ENCODE measurements around the gene FRMD1. TPM values are rescaled to one million over a fixed set of nuclear protein-coding genes. Genes with fewer than 3 reads are reported as not detected.

The FRMD1 gene
- total and polyA plus RNA-seq, 8 donors, result 0.02 to 0.15 TPM; not detected in 6

DNA sequence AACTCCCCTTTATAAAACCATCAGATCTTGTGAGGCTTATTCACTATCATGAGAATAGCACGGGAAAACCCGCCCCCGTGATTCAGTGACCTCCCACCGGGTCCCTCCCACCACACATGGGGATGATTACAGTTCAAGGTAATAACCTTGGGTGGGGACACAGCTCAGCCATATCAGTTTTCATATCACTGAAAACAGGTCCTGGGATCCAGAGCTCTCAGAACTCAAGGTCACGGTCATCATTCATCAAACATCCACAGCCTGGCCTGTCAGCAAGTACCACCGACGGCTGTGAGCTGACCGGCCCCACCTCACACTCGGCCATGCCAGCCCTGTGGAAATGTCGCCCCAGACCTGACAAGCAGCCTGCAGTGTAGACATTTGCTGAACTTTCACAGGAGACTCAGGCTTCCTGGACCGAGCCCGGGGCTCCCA is 14.1 kb upstream of the FRMD1 start:
- no peak for FAIRE-seq
- Histone ChIP-seq H3K4me3 (no peak overlapping the region), H3K27ac (no peak overlapping the region), H3K9me3 (no peaks in the 10 kb centered on the region), H3K36me3 (no peaks in the 10 kb centered on the region), H3K4me1 (peaks cover 6 to 9% (median 8%) of the 10 kb centered on the region in 3 donors), H3K27me3 (no peaks in the 10 kb centered on the region)
- 47 to 53% methylated on average over 12 of the region's 12 CpGs for WGBS, 2 donors
- intact Hi-C loops (cut with DNase I), result no loop called here
- TF ChIP-seq, protein P1, sequence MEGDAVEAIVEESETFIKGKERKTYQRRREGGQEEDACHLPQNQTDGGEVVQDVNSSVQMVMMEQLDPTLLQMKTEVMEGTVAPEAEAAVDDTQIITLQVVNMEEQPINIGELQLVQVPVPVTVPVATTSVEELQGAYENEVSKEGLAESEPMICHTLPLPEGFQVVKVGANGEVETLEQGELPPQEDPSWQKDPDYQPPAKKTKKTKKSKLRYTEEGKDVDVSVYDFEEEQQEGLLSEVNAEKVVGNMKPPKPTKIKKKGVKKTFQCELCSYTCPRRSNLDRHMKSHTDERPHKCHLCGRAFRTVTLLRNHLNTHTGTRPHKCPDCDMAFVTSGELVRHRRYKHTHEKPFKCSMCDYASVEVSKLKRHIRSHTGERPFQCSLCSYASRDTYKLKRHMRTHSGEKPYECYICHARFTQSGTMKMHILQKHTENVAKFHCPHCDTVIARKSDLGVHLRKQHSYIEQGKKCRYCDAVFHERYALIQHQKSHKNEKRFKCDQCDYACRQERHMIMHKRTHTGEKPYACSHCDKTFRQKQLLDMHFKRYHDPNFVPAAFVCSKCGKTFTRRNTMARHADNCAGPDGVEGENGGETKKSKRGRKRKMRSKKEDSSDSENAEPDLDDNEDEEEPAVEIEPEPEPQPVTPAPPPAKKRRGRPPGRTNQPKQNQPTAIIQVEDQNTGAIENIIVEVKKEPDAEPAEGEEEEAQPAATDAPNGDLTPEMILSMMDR (IDR thresholded peaks at IDR 0.05), result no peak
- ATAC-seq, result no peak
- peak in 3 of 6 donors; percentile 5 to 53 (median 41) for DNase-seq

DNA sequence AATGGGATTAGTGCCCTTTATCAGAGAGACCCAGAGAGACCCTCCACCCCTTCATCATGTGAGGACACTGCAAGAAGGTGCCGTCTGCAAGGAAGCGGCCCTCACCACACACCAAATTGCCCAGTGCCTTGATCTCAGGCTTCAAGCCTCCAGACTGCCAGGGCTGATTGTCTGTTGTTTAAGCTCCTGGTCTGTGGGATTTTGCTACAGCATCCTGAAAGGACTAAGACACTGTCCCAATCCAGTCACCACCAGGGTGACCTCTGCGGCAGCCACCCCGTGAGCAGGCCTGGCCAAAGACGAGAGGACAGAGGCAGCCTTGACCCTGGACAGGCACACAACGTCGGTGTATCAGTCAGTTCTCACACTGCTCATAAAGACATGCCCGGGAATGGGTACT is 13.5 kb upstream of the FRMD1 start:
- Histone ChIP-seq H3K27ac (no peak overlapping the region), H3K27me3 (no peaks in the 10 kb centered on the region), H3K4me3 (no peak overlapping the region), H3K9me3 (no peaks in the 10 kb centered on the region), H3K36me3 (no peaks in the 10 kb centered on the region), H3K4me1 (peaks cover 3 to 4% (median 4%) of the 10 kb centered on the region in 3 donors)
- FAIRE-seq (no peak), ATAC-seq (no peak), DNase-seq (peak in 2 of 6 donors; percentile 1 to 28)
- TF ChIP-seq, protein P1 (IDR thresholded peaks at IDR 0.05), result no peak
- intact Hi-C loops (cut with DNase I), result no loop called here
- WGBS, 2 donors, result 84 to 85% methylated on average over 8 of the region's 8 CpGs

DNA sequence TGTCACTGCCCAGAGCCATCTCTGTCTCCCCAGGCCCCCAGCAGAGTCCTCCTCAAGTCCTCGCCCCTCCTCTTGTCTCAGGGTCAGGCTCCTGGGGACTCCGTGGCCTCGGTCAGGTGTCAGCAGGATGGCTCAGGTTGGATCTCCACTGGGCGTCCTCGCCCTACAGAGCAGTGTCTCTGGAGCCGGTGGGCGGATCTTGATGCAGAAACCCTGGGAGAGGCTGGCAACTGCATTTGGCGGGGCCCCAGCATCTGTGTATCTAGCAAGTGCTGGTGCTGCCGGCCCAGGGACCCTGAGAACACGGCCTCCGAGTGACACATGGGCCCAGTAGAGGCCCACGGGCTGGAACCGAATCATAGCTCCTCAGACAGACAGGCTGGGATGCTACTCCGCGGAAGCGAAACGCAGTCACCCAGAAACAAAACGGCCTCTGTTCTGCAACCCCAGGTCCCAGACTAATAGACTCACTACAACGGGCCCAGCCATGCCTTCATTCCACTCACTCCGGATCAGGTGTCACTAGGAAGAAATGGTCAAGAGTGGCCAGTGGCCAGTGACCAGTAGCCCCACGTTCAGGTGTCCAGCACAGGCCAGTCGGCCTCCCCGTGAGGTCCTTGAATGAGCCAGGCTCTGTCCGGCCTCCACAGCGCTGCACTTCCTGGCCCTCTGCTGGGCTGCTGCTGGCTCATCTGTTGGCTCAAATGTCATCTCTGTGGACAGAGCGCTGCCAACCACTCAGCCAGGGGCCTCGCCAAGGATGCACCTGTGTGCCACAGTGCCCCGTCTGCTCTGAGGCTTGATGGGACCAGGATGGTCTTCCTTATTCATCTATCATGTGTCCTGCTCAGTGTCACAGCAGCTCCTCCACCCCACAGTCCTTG is 12.6 kb upstream of the FRMD1 start:
- H3K9me3 ChIP-seq, result no peaks in the 10 kb centered on the region
- no peak for FAIRE-seq
- no peaks in the 10 kb centered on the region for H3K4me1 ChIP-seq
- 92 to 96% methylated on average over 28 of the region's 28 CpGs for WGBS, 2 donors
- no peak overlapping the region for H3K4me3 ChIP-seq
- TF ChIP-seq, protein P1 (IDR thresholded peaks at IDR 0.05), result no peak
- H3K27ac ChIP-seq, result no peak overlapping the region
- no peak for ATAC-seq
- no peaks in the 10 kb centered on the region for H3K27me3 ChIP-seq
- peak in 3 of 6 donors; percentile 19 to 70 (median 37) for DNase-seq
- intact Hi-C loops (cut with DNase I), result no loop called here
- H3K36me3 ChIP-seq, result no peaks in the 10 kb centered on the region

DNA sequence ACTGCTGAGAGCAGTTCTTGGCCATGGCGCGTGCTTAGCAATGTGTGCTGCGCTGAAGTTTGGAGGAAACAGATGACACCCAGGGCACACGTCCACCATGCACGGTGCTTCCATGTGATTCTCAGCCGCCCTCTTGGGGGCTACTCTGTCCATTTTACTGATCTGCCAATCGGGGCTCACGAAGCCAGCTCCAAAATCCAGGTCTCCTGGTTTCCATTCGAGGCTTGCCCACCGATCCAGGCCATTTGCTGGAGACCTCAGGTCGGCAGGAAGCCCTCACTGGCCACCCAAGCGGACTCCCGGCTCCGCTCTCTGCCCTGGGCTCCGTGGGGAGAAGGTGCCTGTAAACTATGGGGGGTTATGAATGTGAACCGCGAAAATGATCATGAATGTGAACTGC is 11.7 kb upstream of the FRMD1 start:
- Histone ChIP-seq H3K27me3 (no peaks in the 10 kb centered on the region), H3K36me3 (no peaks in the 10 kb centered on the region), H3K4me3 (no peak overlapping the region), H3K27ac (no peak overlapping the region), H3K4me1 (no peaks in the 10 kb centered on the region), H3K9me3 (no peaks in the 10 kb centered on the region)
- DNase-seq (peak in 3 of 6 donors; percentile 2 to 39 (median 33)), FAIRE-seq (no peak), ATAC-seq (no peak)
- TF ChIP-seq, protein P1 (IDR thresholded peaks at IDR 0.05), result no peak
- 86 to 87% methylated on average over 17 of the region's 17 CpGs for WGBS, 2 donors
- intact Hi-C loops (cut with DNase I), result no loop called here

All from pancreas (tissue), 10 donors.